Keratinocyte (primary cell): ENCODE measurements around the gene FNBP1. TPM values are rescaled to one million over a fixed set of nuclear protein-coding genes. Genes with fewer than 3 reads are reported as not detected.

Experiments
- DNase-seq: peaks from one replicate; pipeline ENCODE4 v3.0.0-alpha.2; 2011; ENCODE audit warnings: low read depth, missing footprints, low spot score
- FAIRE-seq: peaks from 2 replicates; lab custom pipeline; 2011; peaks lifted over from hg19 to GRCh38; lab: Jason Lieb, UNC
- H2AFZ ChIP-seq: 2 replicates; pipeline ENCODE4 v1.6.0; 2012; ENCODE audit warnings: low read length, control low read depth, inconsistent platforms; ENCODE audit not compliant: control insufficient read depth
- H3K27ac ChIP-seq: 2 replicates; pipeline ENCODE4 v1.5.1; 2011; ENCODE audit warnings: low read length; ENCODE audit not compliant: control insufficient read depth, insufficient read depth
- H3K27me3 ChIP-seq: 3 replicates; pipeline ENCODE4 v1.6.0; 2011; ENCODE audit warnings: low read length; ENCODE audit not compliant: control insufficient read depth, insufficient read depth; ENCODE audit errors: extremely low read depth
- H3K36me3 ChIP-seq, 2 experiments: 2 replicates in 1 of 2; 3 replicates in 1 of 2; pipeline ENCODE4 v1.5.1; 2011; ENCODE audit warnings: low read length in 2 of 2, mild to moderate bottlenecking in 1 of 2; ENCODE audit not compliant: control insufficient read depth in 2 of 2, insufficient read depth in 2 of 2; ENCODE audit errors: extremely low read depth in 1 of 2
- H3K4me1 ChIP-seq: 3 replicates; pipeline ENCODE4 v1.5.1; 2011; ENCODE audit warnings: low read length; ENCODE audit not compliant: control insufficient read depth, insufficient read depth; ENCODE audit errors: extremely low read depth
- H3K4me2 ChIP-seq: 3 replicates; pipeline ENCODE4 v1.6.0; 2011; ENCODE audit warnings: low read depth, low read length; ENCODE audit not compliant: control insufficient read depth, insufficient read depth; ENCODE audit errors: extremely low read depth
- H3K4me3 ChIP-seq, 3 experiments: fragments of 200-600 bp in 1 of 3; sonication (generic) in 1 of 3; 2 replicates in 2 of 3; 3 replicates in 1 of 3; pipeline ENCODE4 v1.5.1; 2011 to 2016; ENCODE audit warnings: low read length in 3 of 3, mild to moderate bottlenecking in 3 of 3, control low read depth in 2 of 3, inconsistent platforms in 1 of 3, low read depth in 1 of 3, mixed read lengths in 1 of 3, mixed run types in 1 of 3, moderate library complexity in 1 of 3; ENCODE audit not compliant: control insufficient read depth in 2 of 3, insufficient read depth in 2 of 3; ENCODE audit errors: extremely low read depth in 1 of 3
- H3K79me2 ChIP-seq: 2 replicates; pipeline ENCODE4 v1.6.0; 2012; ENCODE audit warnings: low read length; ENCODE audit not compliant: control insufficient read depth, insufficient read depth
- H3K9ac ChIP-seq: 3 replicates; pipeline ENCODE4 v1.6.0; 2011; ENCODE audit warnings: low read length; ENCODE audit not compliant: control insufficient read depth, insufficient read depth; ENCODE audit errors: extremely low read depth
- H3K9me1 ChIP-seq: 3 replicates; pipeline ENCODE4 v1.6.0; 2011; ENCODE audit warnings: low read length; ENCODE audit not compliant: control insufficient read depth, insufficient read depth; ENCODE audit errors: extremely low read depth
- H3K9me3 ChIP-seq: 2 replicates; pipeline ENCODE4 v1.5.1; 2012; ENCODE audit warnings: low read depth, low read length; ENCODE audit not compliant: control insufficient read depth
- H4K20me1 ChIP-seq: 3 replicates; pipeline ENCODE4 v1.6.0; 2011; ENCODE audit warnings: low read length; ENCODE audit not compliant: control insufficient read depth, insufficient read depth; ENCODE audit errors: extremely low read depth
- CTCF ChIP-seq, 3 experiments: IDR thresholded peaks in 1 of 3; conservative IDR thresholded peaks in 1 of 3; optimal IDR thresholded peaks in 1 of 3; 2 replicates in 2 of 3; 3 replicates in 1 of 3; pipeline versions ENCODE3 to v1.5.1; 2011; ENCODE audit warnings: low read length in 3 of 3, mild to moderate bottlenecking in 3 of 3, moderate library complexity in 2 of 3, control low read depth in 1 of 3, inconsistent platforms in 1 of 3; ENCODE audit not compliant: insufficient read depth in 2 of 3; ENCODE audit errors: extremely low read depth in 1 of 3
- EZH2 ChIP-seq: IDR thresholded peaks from one replicate; pipeline ENCODE4 v1.6.1; 2012; ENCODE audit warnings: inconsistent platforms, mild to moderate bottlenecking, low read length, moderate library complexity
- dilution Hi-C: fragments of 300-500 bp; cut with MboI; formaldehyde crosslinking; loops from one replicate; pipeline ENCODE4 v1.7.0; 2020; ENCODE audit warnings: low sequenced_read_pairs; ENCODE audit not compliant: extremely low pct_ligation_motif_present
- polyA plus RNA-seq, 5 experiments: library from polyadenylated mRNA; depleted of rRNA in 3 of 5; stranded (reverse) in 3 of 5; stranded (forward) in 1 of 5; unstranded in 1 of 5; fragments of >200 nt; gene quantifications; 1 replicate in 1 of 5; 2 replicates in 3 of 5; 3 replicates in 1 of 5; pipeline versions ENCODE4 v1.2.1 to v1.2.3, GENCODE V29; 2011 to 2012; ENCODE audit warnings: missing spikeins in 2 of 5, low read depth in 1 of 5, low replicate concordance in 1 of 5

FNBP1 gene
- polyA plus RNA-seq, 1 donor (not counting 4 experiments of a cell fraction or from before 2014, with no cell fraction given), result 9.6 TPM

GRCh38 chr9:129867136-129868022 is 175.6 kb downstream of the FNBP1 start:
- no peak for TF ChIP-seq EZH2
- peak in 1 of 3 experiments; percentile 22 for TF ChIP-seq CTCF (optimal IDR thresholded peaks at IDR 0.05 in 1 of 3, IDR thresholded peaks at IDR 0.05 in 1 of 3, conservative IDR thresholded peaks at IDR 0.05 in 1 of 3; ENCODE audit: extremely low read depth in 1 of 3, insufficient read depth in 2 of 3, low read length in 3 of 3)
- no peaks in the 10 kb centered on the region for H3K9me1 ChIP-seq
- H3K4me1 ChIP-seq, result peaks cover 8% of the 10 kb centered on the region
- no peak overlapping the region for H3K4me2 ChIP-seq
- H3K4me3 ChIP-seq, result no peak overlapping the region
- H3K9me3 ChIP-seq, result no peaks in the 10 kb centered on the region
- no peak overlapping the region for H3K27ac ChIP-seq
- peaks cover 3 to 12% of the 10 kb centered on the region in 2 experiments for H3K36me3 ChIP-seq
- FAIRE-seq (no peak), DNase-seq (no peak)
- no peaks in the 10 kb centered on the region for H4K20me1 ChIP-seq
- H2AFZ ChIP-seq, result no peak overlapping the region
- H3K79me2 ChIP-seq, result no peaks in the 10 kb centered on the region
- H3K27me3 ChIP-seq, result no peaks in the 10 kb centered on the region
- no peak overlapping the region for H3K9ac ChIP-seq
- dilution Hi-C loops, result no loop called here

- FAIRE-seq, result no peak
- dilution Hi-C loops, result no loop called here
Measured at GRCh38 chr9:129866394-129867135, 176.4 kb downstream of the FNBP1 start.

More at GRCh38 chr9:129866394-129867135, 176.4 kb downstream of the FNBP1 start:
- no peaks in the 10 kb centered on the region for H3K9me1 ChIP-seq
- H3K4me1 ChIP-seq, result peaks cover 8% of the 10 kb centered on the region
- no peak overlapping the region for H3K27ac ChIP-seq
- H3K4me2 ChIP-seq, result no peak overlapping the region
- peaks cover 9 to 15% of the 10 kb centered on the region in 2 experiments for H3K36me3 ChIP-seq
- no peak for DNase-seq
- no peaks in the 10 kb centered on the region for H3K79me2 ChIP-seq
- H2AFZ ChIP-seq, result no peak overlapping the region
- no peaks in the 10 kb centered on the region for H4K20me1 ChIP-seq
- no peak for TF ChIP-seq EZH2
- TF ChIP-seq CTCF (optimal IDR thresholded peaks at IDR 0.05 in 1 of 3, IDR thresholded peaks at IDR 0.05 in 1 of 3, conservative IDR thresholded peaks at IDR 0.05 in 1 of 3; ENCODE audit: extremely low read depth in 1 of 3, insufficient read depth in 2 of 3, low read length in 3 of 3), result no peak
- H3K9me3 ChIP-seq, result no peaks in the 10 kb centered on the region
- no peak overlapping the region for H3K4me3 ChIP-seq
- H3K9ac ChIP-seq, result no peak overlapping the region
- H3K27me3 ChIP-seq, result no peaks in the 10 kb centered on the region
